GM12891 (cell line): ENCODE data around the gene RPEL1.

ENCODE experiments used
- PAX5 ChIP-seq: IDR thresholded peaks from 2 replicates; pipeline ENCODE4 v1.6.1; 2011; ENCODE audit warnings: low read length, moderate library complexity, mild to moderate bottlenecking; ENCODE audit not compliant: insufficient read depth, severe bottlenecking
- POLR2A ChIP-seq: IDR thresholded peaks from 2 replicates; pipeline ENCODE4 v1.6.1; 2011; ENCODE audit warnings: low read depth, low read length, control low read depth
- POLR2AphosphoS5 ChIP-seq: IDR thresholded peaks from 2 replicates; pipeline ENCODE4 v1.6.1; 2011; ENCODE audit warnings: low read depth, low read length, control low read depth

DNA sequence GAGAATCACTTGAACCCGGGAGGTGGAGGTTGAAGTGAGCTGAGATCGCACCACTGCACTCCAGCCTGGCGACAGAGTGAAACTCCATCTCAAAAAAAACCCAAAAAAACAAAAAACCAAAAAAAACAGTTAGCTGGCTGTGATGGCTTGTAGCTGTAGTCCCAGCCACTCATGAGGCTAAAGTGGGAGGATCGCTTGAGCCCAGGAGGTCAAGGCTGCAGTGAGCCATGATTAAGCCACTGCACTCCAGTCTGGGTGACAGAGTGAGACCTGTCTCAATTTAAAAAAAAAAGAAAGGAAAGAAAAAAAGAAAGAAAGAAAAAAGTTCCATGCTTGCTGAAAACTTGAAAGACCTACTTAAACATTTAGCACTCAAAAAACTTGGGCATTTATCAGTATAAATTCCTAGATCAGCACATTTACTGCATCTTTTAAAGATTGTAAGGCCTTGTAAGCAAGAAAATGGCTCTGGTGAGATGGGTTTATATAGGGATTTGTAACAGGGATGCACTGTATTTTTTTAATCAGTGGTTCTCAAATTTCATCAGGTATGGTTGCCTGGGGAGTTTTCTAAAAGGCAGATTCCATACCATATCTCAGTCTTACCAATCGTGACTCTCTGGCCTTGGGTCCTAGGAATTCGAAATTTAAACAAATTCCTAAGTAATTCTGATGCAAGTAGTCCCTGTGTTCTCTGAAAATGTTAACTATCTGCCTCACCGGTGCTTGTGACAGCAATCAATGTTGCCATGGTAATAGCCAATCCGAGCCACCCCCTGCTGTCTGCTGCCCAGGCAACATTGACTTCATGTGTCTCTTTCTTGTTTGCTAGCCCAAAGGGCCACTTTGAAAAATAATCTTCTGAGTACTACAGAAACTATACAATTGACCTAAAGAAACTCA is 41.1 kb upstream of the RPEL1 start:
- no peak for TF ChIP-seq POLR2A
- TF ChIP-seq POLR2AphosphoS5: no peak
- no peak for TF ChIP-seq PAX5
